Brain microvascular endothelial cell (primary cell): ENCODE results near the gene HPRT1.

Experiments used
- DNase-seq: peaks from one replicate; pipeline ENCODE4 v3.0.0-alpha.2; 2020
- H3K27ac ChIP-seq: fragments of 250-450 bp; sonication (Bioruptor Pico); 2 replicates; pipeline ENCODE4 v1.5.1; 2020; ENCODE audit warnings: mild to moderate bottlenecking, moderate library complexity
- H3K27me3 ChIP-seq: fragments of 250-450 bp; sonication (Bioruptor Pico); replicated peaks from 2 replicates; pipeline ENCODE4 v1.5.1; 2020; ENCODE audit warnings: mild to moderate bottlenecking
- H3K36me3 ChIP-seq: fragments of 250-450 bp; sonication (Bioruptor Pico); replicated peaks from 2 replicates; pipeline ENCODE4 v1.5.1; 2020; ENCODE audit warnings: mild to moderate bottlenecking
- H3K4me3 ChIP-seq: 2 replicates; pipeline ENCODE4 v1.5.1; 2011; ENCODE audit warnings: low read depth, mild to moderate bottlenecking, control low read depth, low read length, moderate library complexity
- in situ Hi-C: cut with HindIII; loops from 2 replicates; pipeline ENCODE4 v1.10.0; 2017; ENCODE audit warnings: low sequenced_read_pairs, low pct_ligation_motif_present
- TF ChIP-seq, protein P1 (sequence below): IDR thresholded peaks from 2 replicates; pipeline ENCODE4 v1.5.1; 2011; ENCODE audit warnings: low read depth, mild to moderate bottlenecking, moderate library complexity, low read length, control low read depth, inconsistent platforms; ENCODE audit errors: missing control alignments

HPRT1 gene

GRCh38 chrX:134501941-134502340 lies 42.0 kb downstream of the HPRT1 start:
- no peak for DNase-seq
- in situ Hi-C loops: no loop called here
- TF ChIP-seq, protein P1, sequence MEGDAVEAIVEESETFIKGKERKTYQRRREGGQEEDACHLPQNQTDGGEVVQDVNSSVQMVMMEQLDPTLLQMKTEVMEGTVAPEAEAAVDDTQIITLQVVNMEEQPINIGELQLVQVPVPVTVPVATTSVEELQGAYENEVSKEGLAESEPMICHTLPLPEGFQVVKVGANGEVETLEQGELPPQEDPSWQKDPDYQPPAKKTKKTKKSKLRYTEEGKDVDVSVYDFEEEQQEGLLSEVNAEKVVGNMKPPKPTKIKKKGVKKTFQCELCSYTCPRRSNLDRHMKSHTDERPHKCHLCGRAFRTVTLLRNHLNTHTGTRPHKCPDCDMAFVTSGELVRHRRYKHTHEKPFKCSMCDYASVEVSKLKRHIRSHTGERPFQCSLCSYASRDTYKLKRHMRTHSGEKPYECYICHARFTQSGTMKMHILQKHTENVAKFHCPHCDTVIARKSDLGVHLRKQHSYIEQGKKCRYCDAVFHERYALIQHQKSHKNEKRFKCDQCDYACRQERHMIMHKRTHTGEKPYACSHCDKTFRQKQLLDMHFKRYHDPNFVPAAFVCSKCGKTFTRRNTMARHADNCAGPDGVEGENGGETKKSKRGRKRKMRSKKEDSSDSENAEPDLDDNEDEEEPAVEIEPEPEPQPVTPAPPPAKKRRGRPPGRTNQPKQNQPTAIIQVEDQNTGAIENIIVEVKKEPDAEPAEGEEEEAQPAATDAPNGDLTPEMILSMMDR: no peak
- Histone ChIP-seq H3K4me3 (no peak overlapping the region), H3K27me3 (no peaks in the 10 kb centered on the region), H3K27ac (no peak overlapping the region), H3K36me3 (no peaks in the 10 kb centered on the region)

DNA sequence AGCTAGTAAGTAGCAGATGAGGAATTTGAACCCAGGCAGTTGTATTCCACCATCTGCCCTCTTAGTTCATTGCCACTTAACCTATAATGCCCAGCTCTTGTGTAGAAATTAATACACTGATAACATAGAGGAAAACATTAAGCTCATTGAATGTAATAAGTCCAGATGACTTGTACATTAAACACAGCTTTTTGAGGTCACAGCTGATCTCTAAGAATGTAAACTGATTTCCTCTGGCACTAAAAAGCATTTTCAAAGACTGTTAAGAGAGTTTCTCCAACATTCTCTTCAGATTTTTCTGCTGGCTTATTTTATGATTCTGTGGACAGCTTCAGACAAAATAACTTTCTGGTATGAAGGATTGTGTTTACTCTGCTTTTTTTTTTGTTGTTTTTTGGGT lies 42.7 kb downstream of the HPRT1 start:
- H3K36me3 ChIP-seq: no peaks in the 10 kb centered on the region
- DNase-seq: no peak
- H3K27me3 ChIP-seq: no peaks in the 10 kb centered on the region
- in situ Hi-C loops: no loop called here
- H3K4me3 ChIP-seq: no peak overlapping the region
- no peak overlapping the region for H3K27ac ChIP-seq
- TF ChIP-seq, protein P1: no peak

DNA sequence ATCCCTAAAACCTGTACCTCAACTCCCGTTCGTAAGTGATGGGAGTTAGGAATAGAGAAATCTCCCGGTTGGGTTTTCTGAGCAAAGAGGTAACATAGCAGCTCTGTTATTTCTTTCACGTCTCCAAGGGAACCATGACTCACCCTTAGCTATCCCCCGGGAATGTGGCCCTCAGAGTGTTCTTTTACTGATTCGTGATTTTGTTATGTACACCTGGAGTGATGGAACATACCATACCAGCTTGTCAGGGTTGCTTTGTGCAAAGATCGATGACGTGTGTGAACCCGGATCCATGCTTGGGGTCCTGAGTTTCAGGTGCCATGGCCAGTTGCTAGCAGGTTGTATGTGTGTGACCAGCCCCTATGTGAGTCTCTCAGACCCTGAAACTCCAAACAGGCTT lies 52.6 kb downstream of the HPRT1 start:
- no peak overlapping the region for H3K4me3 ChIP-seq
- in situ Hi-C loops: no loop called here
- H3K27ac ChIP-seq: peak overlapping the region; percentile 58
- H3K36me3 ChIP-seq: no peaks in the 10 kb centered on the region
- no peaks in the 10 kb centered on the region for H3K27me3 ChIP-seq
- TF ChIP-seq, protein P1: no peak
- DNase-seq: peak; percentile 81

- Histone ChIP-seq H3K36me3 (no peaks in the 10 kb centered on the region), H3K27me3 (no peaks in the 10 kb centered on the region), H3K27ac (peak overlapping the region; percentile 58), H3K4me3 (no peak overlapping the region)
- no peak for DNase-seq
- in situ Hi-C loops: no loop called here
- TF ChIP-seq, protein P1: no peak
These were observed 53.1 kb downstream of the HPRT1 start for GRCh38 chrX:134513091-134513490.

- no peak overlapping the region for H3K27ac ChIP-seq
- H3K27me3 ChIP-seq: no peaks in the 10 kb centered on the region
- TF ChIP-seq, protein P1: peak; percentile 78
- DNase-seq: peak; percentile 57
- H3K4me3 ChIP-seq: no peak overlapping the region
- H3K36me3 ChIP-seq: no peaks in the 10 kb centered on the region
- in situ Hi-C loops: no loop called here
These were observed 61.0 kb downstream of the HPRT1 start for GRCh38 chrX:134520860-134521390.

GRCh38 chrX:134524181-134524580 lies 64.2 kb downstream of the HPRT1 start:
- no peak for DNase-seq
- no peaks in the 10 kb centered on the region for H3K27me3 ChIP-seq
- in situ Hi-C loops: no loop called here
- H3K27ac ChIP-seq: no peak overlapping the region
- H3K36me3 ChIP-seq: no peaks in the 10 kb centered on the region
- H3K4me3 ChIP-seq: no peak overlapping the region
- TF ChIP-seq, protein P1: no peak
